HG02885 (cell line): Measurements from ENCODE around the gene VPS52.

Experiments
- ATAC-seq: cut with Tn5 transposase; IDR thresholded peaks from one replicate; pipeline ENCODE4 v1.9.1; 2021; ENCODE audit warnings: mild to moderate bottlenecking; ENCODE audit not compliant: unreplicated experiment, poor library complexity

Gene VPS52

GRCh38 chr6:33201935-33202334 is 69.7 kb downstream of the VPS52 start:
- no peak for ATAC-seq

GRCh38 chr6:33201147-33201545 is 70.5 kb downstream of the VPS52 start:
- no peak for ATAC-seq
